Ovary (tissue), 3 donors: Measurements from ENCODE around the gene CLOCK.

Source experiments
- CTCF ChIP-seq, 3 donors: fragments of 450-650 bp in 2 of 3; fragments of 200-600 bp in 1 of 3; IDR thresholded peaks; one replicate each; pipeline versions ENCODE4 v1.5.1 to v1.8.0; 2016 to 2022; ENCODE audit warnings: antibody characterized with exemption in 3 of 3, mild to moderate bottlenecking in 1 of 3
- EP300 ChIP-seq: sonication (generic); formaldehyde crosslinking; IDR thresholded peaks from one replicate; pipeline ENCODE4 v1.6.1; 2017; ENCODE audit warnings: antibody characterized with exemption
- POLR2A ChIP-seq: fragments of 450-650 bp; IDR thresholded peaks from one replicate; pipeline ENCODE4 v1.6.1; 2017; ENCODE audit warnings: antibody characterized with exemption, mild to moderate bottlenecking, moderate library complexity
- donor health status: DM: no; HTN: no; CAD: no.

DNA sequence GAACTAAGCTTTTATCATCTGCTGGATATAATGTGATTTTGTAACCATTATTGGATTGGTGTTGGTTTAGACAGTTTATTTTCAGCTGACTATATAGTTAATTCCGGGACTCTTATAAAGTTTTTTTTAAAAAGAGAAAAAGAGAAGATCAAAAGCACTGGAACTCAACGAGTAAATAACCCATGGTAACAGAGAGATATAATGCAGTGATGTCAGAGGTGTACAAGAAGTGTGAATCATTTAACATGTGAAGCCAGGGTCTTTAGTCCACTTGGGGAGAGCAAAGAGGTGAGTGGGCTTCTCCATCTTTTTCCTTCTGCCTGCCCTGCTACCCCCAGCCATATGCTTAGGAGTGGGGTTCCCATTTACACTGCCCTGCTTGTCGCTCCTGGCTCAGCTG lies 147.7 kb downstream of the CLOCK start:
- TF ChIP-seq CTCF (IDR thresholded peaks at IDR 0.05) (no peak), POLR2A (no peak), EP300 (no peak)
